ENCODE data around the gene PLCD3.
"Not testable (repeated sequence)": the region's sequence is repeated elsewhere in the genome, so short reads cannot be mapped to it uniquely, and the experiment has no call there.

PLCD3 gene

DNA sequence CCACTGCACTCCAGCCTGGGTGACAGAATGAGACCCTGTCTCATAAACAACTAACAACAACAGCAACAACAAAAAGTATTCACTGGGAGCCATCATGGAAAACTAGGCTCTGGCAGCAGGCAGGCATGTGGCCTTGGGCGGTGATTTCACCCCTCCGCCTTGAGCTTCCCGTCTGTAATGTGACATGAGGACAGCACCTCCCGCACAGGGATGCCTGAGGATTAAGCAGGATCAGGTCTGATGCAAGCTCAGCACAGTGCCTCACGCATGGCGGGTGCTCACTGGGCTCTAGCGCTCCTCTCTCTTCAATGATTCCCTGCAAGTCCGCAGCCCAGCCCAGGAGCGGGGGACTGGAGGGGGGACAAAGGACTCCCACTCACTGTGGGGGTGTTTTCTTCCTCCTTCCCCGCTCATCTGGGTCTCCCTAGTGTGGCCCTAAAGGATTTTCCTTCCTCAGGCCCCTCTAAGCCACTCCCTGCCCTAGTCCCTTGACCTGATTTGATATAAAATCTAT is 2.8 kb downstream of the PLCD3 start:
- TF ChIP-seq, protein P1, sequence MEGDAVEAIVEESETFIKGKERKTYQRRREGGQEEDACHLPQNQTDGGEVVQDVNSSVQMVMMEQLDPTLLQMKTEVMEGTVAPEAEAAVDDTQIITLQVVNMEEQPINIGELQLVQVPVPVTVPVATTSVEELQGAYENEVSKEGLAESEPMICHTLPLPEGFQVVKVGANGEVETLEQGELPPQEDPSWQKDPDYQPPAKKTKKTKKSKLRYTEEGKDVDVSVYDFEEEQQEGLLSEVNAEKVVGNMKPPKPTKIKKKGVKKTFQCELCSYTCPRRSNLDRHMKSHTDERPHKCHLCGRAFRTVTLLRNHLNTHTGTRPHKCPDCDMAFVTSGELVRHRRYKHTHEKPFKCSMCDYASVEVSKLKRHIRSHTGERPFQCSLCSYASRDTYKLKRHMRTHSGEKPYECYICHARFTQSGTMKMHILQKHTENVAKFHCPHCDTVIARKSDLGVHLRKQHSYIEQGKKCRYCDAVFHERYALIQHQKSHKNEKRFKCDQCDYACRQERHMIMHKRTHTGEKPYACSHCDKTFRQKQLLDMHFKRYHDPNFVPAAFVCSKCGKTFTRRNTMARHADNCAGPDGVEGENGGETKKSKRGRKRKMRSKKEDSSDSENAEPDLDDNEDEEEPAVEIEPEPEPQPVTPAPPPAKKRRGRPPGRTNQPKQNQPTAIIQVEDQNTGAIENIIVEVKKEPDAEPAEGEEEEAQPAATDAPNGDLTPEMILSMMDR (IDR thresholded peaks at IDR 0.05; ENCODE audit: low read depth, low read length, missing control alignments), result no peak

DNA sequence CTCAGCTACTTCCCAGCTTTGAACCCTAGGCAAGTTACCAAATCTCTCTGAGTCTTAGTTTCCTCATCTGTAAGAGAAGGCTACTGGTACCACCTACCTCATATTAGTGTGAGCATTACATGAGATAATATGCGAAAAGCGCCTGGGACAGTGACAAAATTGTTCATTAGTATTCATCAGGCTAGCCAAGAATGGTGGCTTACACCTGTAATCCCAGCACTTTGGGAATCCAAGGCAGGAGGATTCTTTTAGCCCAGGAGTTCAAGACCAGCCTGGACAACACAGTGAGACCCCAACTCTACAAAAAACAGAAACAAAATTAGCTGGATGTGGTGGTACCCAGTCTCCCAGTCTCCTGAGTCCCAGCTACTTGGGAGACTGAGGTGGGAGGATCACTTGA is 3.3 kb downstream of the PLCD3 start:
- in situ Hi-C loops (cut with HindIII; ENCODE audit: low sequenced_read_pairs), result no loop called here
- TF ChIP-seq, protein P1 (IDR thresholded peaks at IDR 0.05; ENCODE audit: low read depth, low read length, missing control alignments), result no peak
- no peak overlapping the region for H3K4me3 ChIP-seq (ENCODE audit: low read depth, low read length)
- DNase-seq (ENCODE audit: low read depth), result no peak

More for the DNA sequence above, 2.8 kb downstream of the PLCD3 start:
- no peak overlapping the region for H3K4me3 ChIP-seq (ENCODE audit: low read depth, low read length)
- DNase-seq (ENCODE audit: low read depth), result no peak
- in situ Hi-C loops (cut with HindIII; ENCODE audit: low sequenced_read_pairs), result no loop called here

DNA sequence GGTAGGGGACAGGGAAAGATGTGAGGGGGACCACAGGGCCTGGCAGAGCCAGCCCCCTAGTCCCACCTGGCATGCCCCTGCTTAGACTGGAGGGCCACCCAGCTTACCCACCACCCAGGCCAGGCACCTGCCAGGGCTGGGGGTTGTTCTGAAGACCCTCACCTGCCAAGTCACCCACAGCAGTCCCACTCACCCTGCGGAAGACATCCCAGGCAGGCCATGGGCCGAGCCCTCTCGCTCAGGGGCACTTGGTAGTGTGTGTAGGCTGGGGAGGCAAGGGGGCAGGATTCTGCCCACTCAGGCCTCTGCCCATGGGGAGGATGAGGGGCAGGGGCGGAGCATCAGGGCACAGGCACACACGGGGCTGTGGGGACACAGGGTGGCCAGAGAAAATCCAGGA is 4.0 kb downstream of the PLCD3 start:
- in situ Hi-C loops (cut with HindIII; ENCODE audit: low sequenced_read_pairs), result no loop called here
- no peak for DNase-seq (ENCODE audit: low read depth)
- H3K4me3 ChIP-seq (ENCODE audit: low read depth, low read length), result no peak overlapping the region

DNA sequence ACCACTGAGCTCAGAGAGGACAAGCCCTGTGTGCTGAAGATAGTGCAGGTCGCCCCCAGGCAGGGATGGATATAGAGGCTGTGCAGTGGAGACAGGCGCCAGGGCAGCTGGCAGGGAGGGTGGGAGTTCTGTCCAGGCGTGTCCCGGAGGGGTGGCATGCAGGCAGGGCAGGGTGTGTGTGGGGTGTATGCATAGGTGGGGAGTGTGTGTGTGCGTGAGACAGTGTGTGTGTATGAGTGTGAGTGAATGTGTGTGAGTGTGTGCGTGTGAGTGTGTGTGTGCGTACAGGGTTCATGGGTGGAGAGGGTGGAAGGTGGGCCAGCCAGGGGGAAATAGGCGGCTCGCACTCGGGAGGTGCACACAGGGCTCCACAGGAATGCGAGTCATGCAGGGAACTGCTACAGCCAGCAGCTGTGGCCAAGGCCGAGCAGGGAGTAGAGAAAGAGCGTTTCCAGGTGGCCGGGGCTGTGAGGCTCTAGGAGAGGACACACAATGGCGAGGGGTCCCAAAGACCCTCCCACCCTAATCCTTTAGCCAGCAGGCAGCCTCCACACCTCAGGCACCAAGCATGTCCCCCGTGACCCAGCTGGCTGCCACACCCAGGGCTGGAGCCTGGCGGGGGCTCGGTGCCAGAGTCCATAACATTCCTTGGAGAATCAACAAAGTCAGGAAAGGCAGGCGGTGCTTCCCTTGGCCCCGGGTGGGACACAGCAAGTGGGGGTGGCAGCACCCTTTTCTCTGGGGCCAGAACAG is 4.6 kb downstream of the PLCD3 start:
- TF ChIP-seq, protein P1 (IDR thresholded peaks at IDR 0.05; ENCODE audit: low read depth, low read length, missing control alignments), result no peak
- H3K4me3 ChIP-seq (ENCODE audit: low read depth, low read length), result no peak overlapping the region
- DNase-seq (ENCODE audit: low read depth), result no peak
- in situ Hi-C loops (cut with HindIII; ENCODE audit: low sequenced_read_pairs), result no loop called here

More for the DNA sequence above, 4.0 kb downstream of the PLCD3 start:
- TF ChIP-seq, protein P1 (IDR thresholded peaks at IDR 0.05; ENCODE audit: low read depth, low read length, missing control alignments), result no peak

DNA sequence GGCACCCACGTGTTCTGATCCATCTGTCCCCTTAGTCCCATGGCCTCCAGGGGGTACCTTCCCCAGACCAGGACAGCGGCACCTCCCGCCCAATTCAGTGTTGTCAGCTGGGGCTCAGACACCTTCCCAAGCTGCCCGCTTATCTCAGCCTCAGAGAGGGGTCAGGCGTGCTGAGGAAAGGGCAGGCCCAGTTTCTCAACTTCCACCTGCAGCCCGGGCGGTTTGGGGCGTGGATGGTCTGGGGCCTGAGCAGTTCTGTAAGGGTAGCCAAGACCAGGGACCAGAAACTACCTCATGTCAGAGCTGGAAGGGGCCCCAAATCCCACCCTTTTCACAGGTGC is 5.1 kb downstream of the PLCD3 start:
- no peak for DNase-seq (ENCODE audit: low read depth)
- H3K4me3 ChIP-seq (ENCODE audit: low read depth, low read length), result no peak overlapping the region
- in situ Hi-C loops (cut with HindIII; ENCODE audit: low sequenced_read_pairs), result no loop called here
- TF ChIP-seq, protein P1 (IDR thresholded peaks at IDR 0.05; ENCODE audit: low read depth, low read length, missing control alignments), result no peak

DNA sequence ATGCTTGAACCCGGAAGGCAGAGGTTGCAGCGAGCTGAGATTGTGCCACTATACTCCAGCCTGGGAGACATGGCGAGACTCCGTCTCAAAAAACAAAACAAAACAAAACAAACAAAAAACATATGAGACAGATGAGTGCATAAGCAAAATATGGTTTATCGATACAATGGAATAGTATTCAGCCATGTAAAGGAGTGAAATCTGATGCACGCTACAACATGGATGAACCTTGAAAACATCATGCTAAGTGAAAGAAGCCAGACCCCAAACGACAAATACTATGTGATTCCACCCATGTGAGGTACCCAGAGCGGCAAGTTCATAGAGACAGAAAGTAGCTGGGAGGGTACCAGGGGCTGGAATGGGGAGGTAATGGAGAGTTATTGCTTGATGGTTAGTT is 6.8 kb downstream of the PLCD3 start:
- TF ChIP-seq, protein P1 (IDR thresholded peaks at IDR 0.05; ENCODE audit: low read depth, low read length, missing control alignments), result no peak
- in situ Hi-C loops (cut with HindIII; ENCODE audit: low sequenced_read_pairs), result no loop called here
- DNase-seq (ENCODE audit: low read depth), result no peak
- H3K4me3 ChIP-seq (ENCODE audit: low read depth, low read length), result no peak overlapping the region

DNA sequence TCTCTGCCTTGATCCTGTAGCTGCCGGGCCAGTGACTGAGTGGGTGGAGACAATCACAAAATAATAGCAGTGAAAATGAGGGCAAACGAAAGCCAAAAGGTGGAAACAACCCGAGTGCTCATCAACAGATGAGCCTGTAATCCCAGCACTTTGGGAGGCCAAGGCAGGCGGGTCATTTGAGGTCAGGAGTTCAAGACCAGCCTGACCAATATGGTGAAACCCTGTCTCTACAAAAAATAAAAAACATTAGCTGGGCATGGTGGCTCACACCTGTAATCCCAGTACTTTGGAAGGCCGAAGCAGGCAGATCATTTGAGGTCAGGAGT is 7.6 kb downstream of the PLCD3 start:
- H3K4me3 ChIP-seq (ENCODE audit: low read depth, low read length); in situ Hi-C loops (cut with HindIII; ENCODE audit: low sequenced_read_pairs); DNase-seq (ENCODE audit: low read depth): not testable (repeated sequence)
